Neuron (in vitro differentiated cells): ENCODE results near the gene SPIN2A.
"Not testable (repeated sequence)": the region's sequence is repeated elsewhere in the genome, so short reads cannot be mapped to it uniquely, and the experiment has no call there.

ENCODE experiments used
- H2AFZ ChIP-seq: one replicate; pipeline ENCODE4 v1.6.1; 2013; ENCODE audit warnings: low read depth, mild to moderate bottlenecking, inconsistent platforms, low read length, moderate library complexity
- H3K27me3 ChIP-seq: one replicate; pipeline ENCODE4 v1.6.1; 2013; ENCODE audit warnings: low read length; ENCODE audit not compliant: insufficient read depth
- H3K36me3 ChIP-seq: one replicate; pipeline ENCODE4 v1.6.1; 2013; ENCODE audit warnings: low read length; ENCODE audit not compliant: insufficient read depth
- H3K4me1 ChIP-seq: one replicate; pipeline ENCODE4 v1.6.1; 2013; ENCODE audit warnings: low read length; ENCODE audit not compliant: insufficient read depth
- H3K4me3 ChIP-seq: 2 replicates; pipeline ENCODE4 v1.5.1; 2013; ENCODE audit warnings: mild to moderate bottlenecking, low read length, moderate library complexity
- H3K9me3 ChIP-seq: one replicate; pipeline ENCODE4 v1.6.1; 2013; ENCODE audit warnings: low read length

SPIN2A gene

DNA sequence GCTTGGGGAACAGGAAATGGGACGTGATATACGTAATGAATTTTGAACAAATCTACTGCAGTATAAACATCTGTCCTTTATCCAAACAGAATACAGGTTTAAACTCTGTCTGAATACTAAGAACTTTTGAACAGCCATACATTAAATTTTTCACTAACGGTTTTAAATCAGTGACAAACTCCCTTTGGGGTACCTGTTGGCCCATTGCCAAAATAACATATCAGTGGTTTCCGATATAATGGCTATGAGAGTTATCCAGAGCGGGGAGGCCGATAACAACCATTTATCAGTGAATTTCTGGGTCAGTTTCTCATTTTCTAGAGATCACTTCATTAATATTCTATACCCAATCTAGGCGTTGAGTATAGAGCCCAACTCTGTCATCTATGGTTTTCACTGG is 5.2 kb downstream of the SPIN2A start:
- H3K4me3 ChIP-seq, result no peak overlapping the region
- H2AFZ ChIP-seq, result no peak overlapping the region
- H3K9me3 ChIP-seq, result no peaks in the 10 kb centered on the region
- no peaks in the 10 kb centered on the region for H3K27me3 ChIP-seq
- no peaks in the 10 kb centered on the region for H3K4me1 ChIP-seq
- peaks cover 2% of the 10 kb centered on the region for H3K36me3 ChIP-seq

DNA sequence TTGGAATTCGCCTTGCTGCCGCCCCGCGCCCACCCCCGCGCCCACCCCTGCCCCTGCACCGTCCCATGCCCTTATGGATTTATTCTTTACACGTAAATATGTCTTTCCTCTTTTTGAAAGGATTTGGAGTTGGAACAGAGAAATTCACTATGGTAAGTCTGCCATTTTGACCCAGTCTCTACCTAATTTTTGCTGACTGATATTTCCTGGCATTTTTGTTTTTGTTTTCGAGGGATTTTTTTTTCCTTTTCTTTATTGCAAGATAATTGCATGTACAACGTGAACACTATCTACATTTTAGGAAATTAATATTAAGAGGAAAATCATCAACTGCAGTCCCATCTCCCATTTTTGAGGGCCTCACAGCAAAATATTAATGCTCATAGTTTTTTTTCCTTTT is 15.4 kb downstream of the SPIN2A start:
- Histone ChIP-seq H2AFZ (no peak overlapping the region), H3K36me3 (peaks cover 9% of the 10 kb centered on the region), H3K27me3 (no peaks in the 10 kb centered on the region), H3K4me3 (peak overlapping the region; percentile 65), H3K4me1 (no peaks in the 10 kb centered on the region), H3K9me3 (no peaks in the 10 kb centered on the region)

DNA sequence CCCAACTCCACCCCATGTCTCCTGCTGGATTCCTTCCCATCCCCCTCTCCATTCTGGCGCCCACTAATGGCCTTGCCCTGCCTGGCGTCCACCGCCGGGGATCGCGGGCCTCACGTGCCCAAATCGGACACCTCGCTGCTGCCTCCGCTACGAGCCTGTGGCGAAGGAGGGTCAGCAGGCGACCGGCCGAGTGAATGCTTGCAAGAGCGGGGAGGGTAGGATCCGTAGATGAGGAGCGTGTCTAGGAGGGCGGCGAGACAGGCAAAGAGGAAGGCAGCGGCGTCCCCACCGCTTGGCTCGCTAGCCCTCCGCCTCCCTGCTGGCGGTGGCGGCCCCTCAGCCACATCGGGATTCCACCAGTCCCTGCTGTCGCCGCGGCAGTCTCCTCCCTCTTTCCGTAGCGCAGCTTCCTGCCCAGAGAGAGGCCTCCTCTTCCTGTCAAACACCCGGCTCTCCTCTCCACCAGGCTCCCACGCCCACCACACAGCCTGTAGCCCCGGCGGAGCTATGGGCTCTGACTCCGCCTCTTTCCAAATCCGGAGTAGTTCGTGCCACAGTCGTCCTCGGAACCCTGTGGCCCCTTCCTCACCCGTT is 15.9 kb downstream of the SPIN2A start, which contains the start of gene SPIN2B:
TSS of gene SPIN2B (minus strand) at position 387 of the 594 bp plus-strand sequence.
- Histone ChIP-seq H3K4me1 (no peaks in the 10 kb centered on the region), H3K9me3 (no peaks in the 10 kb centered on the region), H3K27me3 (no peaks in the 10 kb centered on the region), H2AFZ (no peak within 1 kb of the TSS), H3K4me3 (peak within 1 kb of the TSS; percentile 65), H3K36me3 (peaks cover 9% of the 10 kb centered on the region)

DNA sequence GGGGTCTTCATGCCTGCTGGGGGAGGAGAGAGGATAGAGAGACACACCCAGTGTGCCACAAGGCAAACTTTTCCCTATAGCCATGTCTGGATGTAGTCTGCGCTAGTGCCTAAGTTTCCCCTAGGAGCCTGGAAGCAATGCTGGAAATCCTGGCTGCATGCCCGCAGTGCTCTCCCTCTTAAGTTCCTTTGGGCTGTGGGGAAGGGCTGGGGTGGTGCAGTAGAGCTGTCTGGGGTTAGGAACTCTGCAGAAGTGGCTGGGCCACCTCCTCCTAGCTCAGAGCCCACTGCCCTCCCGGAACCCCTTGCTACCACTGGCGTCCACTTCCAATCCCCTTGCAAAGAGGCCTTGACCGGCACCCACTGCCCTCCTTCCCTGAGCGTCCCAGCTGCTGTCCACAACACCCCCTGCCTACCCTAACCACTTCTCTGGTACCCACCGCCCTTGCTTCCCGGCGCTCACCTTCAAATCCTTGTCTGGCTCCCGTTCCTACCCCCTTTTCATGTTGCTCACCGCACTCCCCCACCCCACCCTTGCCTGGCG is 16.5 kb downstream of the SPIN2A start:
- not testable (repeated sequence) for H3K9me3 ChIP-seq, H2AFZ ChIP-seq, H3K36me3 ChIP-seq, H3K4me1 ChIP-seq, H3K27me3 ChIP-seq
- peak overlapping the region; percentile 65 for H3K4me3 ChIP-seq

DNA sequence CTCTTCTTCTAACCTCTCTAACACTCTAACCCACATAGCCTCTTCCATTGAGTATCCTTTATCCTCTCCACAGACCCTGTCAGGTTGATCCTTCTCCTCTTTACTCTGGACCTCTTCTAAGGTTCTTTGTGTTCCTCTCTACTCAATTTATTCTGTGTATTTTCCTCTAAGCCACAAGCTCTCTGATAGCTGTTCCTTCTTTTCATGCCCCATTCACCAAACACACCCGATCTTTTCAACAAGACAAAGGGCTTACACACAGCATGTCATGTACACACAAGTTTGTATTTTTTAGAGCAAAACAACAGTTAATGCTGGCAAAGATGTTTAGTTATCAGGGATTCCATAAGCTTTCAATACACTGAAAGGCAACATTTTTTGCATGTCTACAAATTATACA is 17.8 kb downstream of the SPIN2A start:
- Histone ChIP-seq H3K4me3 (no peak overlapping the region), H2AFZ (no peak overlapping the region), H3K36me3 (peaks cover 9% of the 10 kb centered on the region), H3K4me1 (no peaks in the 10 kb centered on the region), H3K27me3 (no peaks in the 10 kb centered on the region), H3K9me3 (no peaks in the 10 kb centered on the region)

DNA sequence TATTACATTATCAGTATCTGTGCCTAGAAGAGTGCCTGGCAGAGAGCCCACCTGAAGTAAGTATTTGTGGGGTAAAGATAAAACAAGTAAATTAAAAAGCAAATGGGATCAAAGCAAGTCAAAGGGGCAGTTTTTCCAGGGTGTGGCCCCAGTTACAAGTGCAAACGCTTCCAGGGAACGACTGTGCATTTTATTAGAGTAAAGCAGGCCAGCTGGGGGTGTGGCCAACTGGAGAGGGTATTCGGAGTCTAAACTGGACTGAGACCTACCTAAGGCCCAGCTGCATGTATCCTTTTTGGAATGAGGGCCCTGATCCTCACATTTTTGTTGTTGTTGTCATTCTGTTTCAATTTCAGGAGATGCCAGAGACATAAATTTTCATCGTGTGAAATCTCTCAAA is 19.6 kb downstream of the SPIN2A start:
- H3K9me3 ChIP-seq, H3K36me3 ChIP-seq, H2AFZ ChIP-seq, H3K27me3 ChIP-seq, H3K4me1 ChIP-seq, H3K4me3 ChIP-seq: not testable (repeated sequence)

DNA sequence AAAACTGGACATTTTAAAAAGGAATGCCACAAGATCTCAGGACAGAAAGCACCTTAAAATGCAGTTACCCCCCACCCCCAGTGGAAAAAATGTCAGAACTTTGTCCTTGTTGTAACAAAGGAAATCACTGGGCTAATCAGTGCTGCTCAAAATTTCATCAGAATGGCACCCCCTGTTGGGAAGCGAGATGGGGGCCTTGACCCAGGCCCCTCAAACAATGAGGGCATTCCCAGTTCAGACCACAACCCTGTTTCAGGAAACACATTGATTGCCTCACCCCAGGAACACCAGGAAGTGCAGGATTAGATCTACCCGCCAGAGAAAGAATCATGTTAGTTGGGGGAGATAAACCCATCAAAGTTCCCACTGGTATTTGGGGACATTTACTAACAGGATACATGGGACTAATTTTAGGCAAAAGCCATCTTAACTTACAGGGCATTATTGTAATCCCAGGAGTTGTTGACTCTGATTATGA is 32.2 kb downstream of the SPIN2A start:
- H2AFZ ChIP-seq, result no peak overlapping the region
- H3K27me3 ChIP-seq, result no peaks in the 10 kb centered on the region
- no peaks in the 10 kb centered on the region for H3K9me3 ChIP-seq
- H3K4me1 ChIP-seq, result no peaks in the 10 kb centered on the region
- no peak overlapping the region for H3K4me3 ChIP-seq
- peaks cover 7% of the 10 kb centered on the region for H3K36me3 ChIP-seq

DNA sequence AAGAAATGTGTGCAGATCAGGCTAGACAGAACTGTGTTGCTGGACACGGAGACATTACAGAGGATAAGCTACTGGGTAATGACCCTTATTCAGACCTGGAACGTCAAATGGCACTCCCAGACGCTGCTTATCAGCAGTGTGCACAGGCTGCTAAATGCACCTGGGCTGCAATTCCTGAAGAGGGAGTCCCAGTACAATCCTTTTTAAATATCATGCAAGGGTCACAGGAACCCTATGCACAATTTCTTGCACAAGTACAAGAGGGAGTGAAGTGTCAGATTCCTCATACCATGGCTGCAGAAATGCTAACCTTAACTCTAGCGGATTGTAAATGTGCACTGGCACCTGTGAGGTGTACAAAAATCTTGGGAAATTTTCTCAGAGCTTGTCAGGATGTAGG is 32.8 kb downstream of the SPIN2A start:
- Histone ChIP-seq H3K27me3 (no peaks in the 10 kb centered on the region), H3K4me3 (no peak overlapping the region), H2AFZ (no peak overlapping the region), H3K9me3 (no peaks in the 10 kb centered on the region), H3K4me1 (no peaks in the 10 kb centered on the region), H3K36me3 (peaks cover 7% of the 10 kb centered on the region)

DNA sequence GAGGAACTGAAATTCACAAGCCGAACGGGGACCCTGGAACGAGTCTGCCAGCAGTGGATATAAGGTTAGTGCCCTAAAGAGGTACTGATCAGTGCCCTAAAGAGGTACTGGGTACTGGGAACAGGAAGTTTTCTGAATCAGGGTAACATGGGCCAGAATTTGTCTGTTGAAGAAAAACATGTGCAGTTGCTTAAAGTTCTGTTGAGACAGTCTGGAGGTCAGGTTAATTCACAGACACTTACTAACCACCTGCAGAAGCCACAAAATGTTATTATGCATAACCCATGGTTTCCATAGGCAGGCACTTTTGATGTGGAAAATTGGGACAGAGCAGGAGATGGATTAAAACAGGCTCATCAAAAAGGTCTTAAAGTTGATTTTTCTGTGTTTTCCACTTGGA is 33.7 kb downstream of the SPIN2A start:
- Histone ChIP-seq H3K4me1 (no peaks in the 10 kb centered on the region), H3K9me3 (no peaks in the 10 kb centered on the region), H3K36me3 (peaks cover 7% of the 10 kb centered on the region), H3K4me3 (no peak overlapping the region), H2AFZ (no peak overlapping the region), H3K27me3 (no peaks in the 10 kb centered on the region)

DNA sequence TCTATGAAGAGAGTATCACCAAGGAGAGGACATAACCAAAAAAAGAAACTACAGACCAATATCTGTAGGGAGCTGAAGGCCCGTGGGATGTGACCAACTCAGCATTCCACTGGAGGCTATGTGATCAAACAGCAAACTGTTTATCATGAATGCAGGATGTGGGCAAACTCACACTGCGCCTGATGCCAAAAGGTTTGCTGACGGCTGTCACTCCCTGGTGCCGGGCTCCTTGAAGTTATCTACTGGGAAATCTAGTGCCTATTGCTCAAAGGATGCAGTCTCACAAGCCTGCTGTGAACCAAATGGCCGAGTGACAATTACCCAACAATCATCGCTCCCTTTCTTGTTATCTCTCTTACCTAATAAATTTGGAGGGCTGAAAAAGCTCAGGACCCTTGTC is 34.3 kb downstream of the SPIN2A start:
- not testable (repeated sequence) for H3K4me1 ChIP-seq, H3K4me3 ChIP-seq, H2AFZ ChIP-seq, H3K9me3 ChIP-seq, H3K27me3 ChIP-seq, H3K36me3 ChIP-seq
